Vagina (tissue), 2 donors: ENCODE measurements around the gene ERC2.

ENCODE experiments used
- CTCF ChIP-seq, 3 experiments: fragments of 450-650 bp in 2 of 3; fragments of 200-600 bp in 1 of 3; sonication (generic) in 1 of 3; IDR thresholded peaks; one replicate each; pipeline ENCODE4 v1.5.1; 2017 to 2019; ENCODE audit warnings: antibody characterized with exemption in 3 of 3, mild to moderate bottlenecking in 2 of 3, moderate library complexity in 2 of 3
- POLR2AphosphoS5 ChIP-seq, 2 donors: sonication (generic); formaldehyde crosslinking; IDR thresholded peaks; one replicate each; pipeline ENCODE4 v1.9.0; 2017; ENCODE audit warnings: antibody characterized with exemption in 2 of 2, mild to moderate bottlenecking in 2 of 2, low read depth in 1 of 2; ENCODE audit not compliant: insufficient read depth in 1 of 2

GRCh38 chr3:56484525-56485032 lies 16.3 kb upstream of the ERC2 start:
- TF ChIP-seq CTCF (IDR thresholded peaks at IDR 0.05): no peak
- no peak for TF ChIP-seq POLR2AphosphoS5 (IDR thresholded peaks at IDR 0.05; ENCODE audit: insufficient read depth in 1 of 2, low read depth in 1 of 2)
